HEK293 (cell line): ENCODE measurements around the gene STK10.

Experiments used
- CTCF ChIA-PET: fragments of 350-600 bp; formaldehyde crosslinking; extraction: SDS; loops from one replicate; lab custom pipeline; 2021; ENCODE audit warnings: antibody characterized with exemption; lab: Yijun Ruan, JAX
- POLR2A ChIA-PET: fragments of 300-600 bp; formaldehyde crosslinking; extraction: SDS; loops from one replicate; lab custom pipeline; 2020; ENCODE audit warnings: antibody characterized with exemption, inconsistent platforms; lab: Yijun Ruan, JAX
- H3K27ac ChIP-seq: fragments of 200-500 bp; sonication (Bioruptor generic); 2 replicates; pipeline ENCODE4 v1.5.1; 2014; ENCODE audit warnings: low read depth, low read length, control low read depth, inconsistent platforms; ENCODE audit errors: extremely low read depth
- H3K36me3 ChIP-seq, 2 experiments: fragments of 200-500 bp in 1 of 2; sonication (Bioruptor generic) in 1 of 2; 1 replicate in 1 of 2; 2 replicates in 1 of 2; pipeline ENCODE4 v1.5.1; 2014 to 2017; ENCODE audit warnings: inconsistent platforms in 2 of 2, low read length in 2 of 2; ENCODE audit not compliant: control insufficient read depth in 2 of 2, insufficient read depth in 1 of 2
- H3K4me1 ChIP-seq: fragments of 200-500 bp; sonication (Bioruptor generic); 2 replicates; pipeline ENCODE4 v1.5.1; 2014; ENCODE audit warnings: mild to moderate bottlenecking, low read length, inconsistent platforms; ENCODE audit not compliant: control insufficient read depth, insufficient read depth
- H3K4me3 ChIP-seq: 2 replicates; pipeline ENCODE4 v1.5.1; 2011; ENCODE audit warnings: low read depth, mild to moderate bottlenecking, control low read depth, low read length, moderate library complexity
- H3K9me3 ChIP-seq: fragments of 200-500 bp; sonication (Bioruptor generic); 2 replicates; pipeline ENCODE4 v1.5.1; 2014; ENCODE audit warnings: low read depth, low read length, inconsistent platforms; ENCODE audit not compliant: control insufficient read depth, insufficient read depth
- EGR2 ChIP-seq: fragments of 450-650 bp; formaldehyde crosslinking; IDR thresholded peaks from 2 replicates; pipeline ENCODE4 v1.5.1; 2016; ENCODE audit warnings: low read depth, missing biosample characterization, missing genetic modification characterization
- GFI1B ChIP-seq: fragments of 450-650 bp; formaldehyde crosslinking; IDR thresholded peaks from 2 replicates; pipeline ENCODE4 v1.5.1; 2016; ENCODE audit warnings: missing biosample characterization, missing genetic modification characterization
- GLI2 ChIP-seq: fragments of 450-650 bp; formaldehyde crosslinking; IDR thresholded peaks from 2 replicates; pipeline ENCODE4; 2017; ENCODE audit warnings: missing biosample characterization, missing genetic modification characterization, low read depth, borderline replicate concordance
- GLIS1 ChIP-seq: fragments of 450-650 bp; formaldehyde crosslinking; IDR thresholded peaks from 2 replicates; pipeline ENCODE4 v1.5.1; 2016; ENCODE audit warnings: missing biosample characterization, missing genetic modification characterization
- KLF7 ChIP-seq: fragments of 450-650 bp; formaldehyde crosslinking; IDR thresholded peaks from 2 replicates; pipeline ENCODE4 v1.5.1; 2016; ENCODE audit warnings: missing biosample characterization, missing genetic modification characterization, borderline replicate concordance
- SETDB1 ChIP-seq: IDR thresholded peaks from one replicate; pipeline ENCODE4 v1.6.1; 2017; ENCODE audit warnings: mild to moderate bottlenecking, low read length, moderate library complexity, mixed read lengths; ENCODE audit not compliant: insufficient read length
- ZFP37 ChIP-seq: fragments of 450-650 bp; formaldehyde crosslinking; IDR thresholded peaks from 2 replicates; pipeline ENCODE4 v1.5.1; 2016; ENCODE audit warnings: missing biosample characterization, missing genetic modification characterization
- ZIC2 ChIP-seq: fragments of 450-650 bp; formaldehyde crosslinking; IDR thresholded peaks from 2 replicates; pipeline ENCODE4 v1.5.1; 2016; ENCODE audit warnings: missing biosample characterization, missing genetic modification characterization
- ZNF132 ChIP-seq: fragments of 450-650 bp; formaldehyde crosslinking; IDR thresholded peaks from 2 replicates; pipeline ENCODE4 v1.5.1; 2017; ENCODE audit warnings: missing biosample characterization, missing genetic modification characterization, borderline replicate concordance
- ZNF23 ChIP-seq: fragments of 450-650 bp; formaldehyde crosslinking; IDR thresholded peaks from 2 replicates; pipeline ENCODE4 v1.5.1; 2016; ENCODE audit warnings: missing biosample characterization, missing genetic modification characterization, borderline replicate concordance
- ZNF350 ChIP-seq: fragments of 450-650 bp; formaldehyde crosslinking; IDR thresholded peaks from 2 replicates; pipeline ENCODE4 v1.5.0; 2017; ENCODE audit warnings: missing biosample characterization, mild to moderate bottlenecking, missing genetic modification characterization
- ZNF354C ChIP-seq: fragments of 450-650 bp; formaldehyde crosslinking; IDR thresholded peaks from 2 replicates; pipeline ENCODE4 v1.5.1; 2016; ENCODE audit warnings: missing biosample characterization, missing genetic modification characterization, low read depth, borderline replicate concordance
- ZNF404 ChIP-seq: fragments of 450-650 bp; formaldehyde crosslinking; IDR thresholded peaks from 2 replicates; pipeline ENCODE4 v1.5.1; 2017; ENCODE audit warnings: missing biosample characterization, missing genetic modification characterization
- ZNF555 ChIP-seq: fragments of 450-650 bp; formaldehyde crosslinking; conservative IDR thresholded peaks from 2 replicates; pipeline ENCODE4 v1.5.1; 2017; ENCODE audit warnings: missing biosample characterization, mild to moderate bottlenecking, missing genetic modification characterization, inconsistent platforms
- ZNF600 ChIP-seq: fragments of 450-650 bp; formaldehyde crosslinking; IDR thresholded peaks from 2 replicates; pipeline ENCODE4 v1.5.1; 2016; ENCODE audit warnings: missing biosample characterization, missing genetic modification characterization
- ZNF621 ChIP-seq: fragments of 450-650 bp; formaldehyde crosslinking; IDR thresholded peaks from 2 replicates; pipeline ENCODE4 v1.5.1; 2017; ENCODE audit warnings: missing biosample characterization, missing genetic modification characterization
- ZNF624 ChIP-seq: fragments of 450-650 bp; formaldehyde crosslinking; IDR thresholded peaks from 2 replicates; pipeline ENCODE4 v1.5.1; 2017; ENCODE audit warnings: missing biosample characterization, missing genetic modification characterization
- ZNF629 ChIP-seq: fragments of 450-650 bp; formaldehyde crosslinking; IDR thresholded peaks from 2 replicates; pipeline ENCODE4 v1.5.1; 2017; ENCODE audit warnings: missing biosample characterization, missing genetic modification characterization
- ZXDB ChIP-seq: fragments of 450-650 bp; formaldehyde crosslinking; IDR thresholded peaks from 2 replicates; pipeline ENCODE4 v1.5.1; 2016; ENCODE audit warnings: missing biosample characterization, missing genetic modification characterization
- TF ChIP-seq, protein P1 (sequence below): fragments of 450-650 bp; formaldehyde crosslinking; IDR thresholded peaks from 2 replicates; pipeline ENCODE4 v1.5.1; 2016; ENCODE audit warnings: missing biosample characterization, missing genetic modification characterization
- TF ChIP-seq, protein P2 (sequence below): fragments of 450-650 bp; formaldehyde crosslinking; IDR thresholded peaks from 2 replicates; pipeline ENCODE4 v1.5.1; 2016; ENCODE audit warnings: missing biosample characterization, missing genetic modification characterization

STK10 gene

DNA sequence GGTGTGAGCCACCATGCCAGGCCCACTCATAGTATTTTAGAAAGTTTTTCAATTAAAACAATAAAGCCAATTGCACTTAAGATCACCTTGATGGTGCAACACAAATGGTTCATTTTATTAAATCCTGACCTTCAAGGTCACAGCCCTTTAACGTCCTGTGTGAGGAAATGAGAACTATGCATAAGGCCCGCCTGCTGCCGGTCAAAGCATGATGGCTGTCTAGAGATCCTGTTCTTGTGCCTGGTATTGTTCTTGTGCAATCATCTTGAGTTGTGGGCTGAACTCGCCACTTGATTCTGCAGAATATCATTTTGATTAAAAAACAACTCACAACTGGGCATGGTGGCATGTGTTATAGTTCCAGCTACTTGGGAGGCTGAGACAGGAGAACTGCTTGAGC is 137.9 kb downstream of the STK10 start:
- H3K9me3 ChIP-seq, result no peaks in the 10 kb centered on the region
- ChIA-PET CTCF (no interaction called here), POLR2A (no interaction called here)
- no peaks in the 10 kb centered on the region for H3K4me1 ChIP-seq
- TF ChIP-seq ZNF23 (tag by site-specific recombination) (no peak), ZNF555 (no peak), SETDB1 (no peak), ZNF350 (tag by site-specific recombination) (no peak), ZNF621 (tag by site-specific recombination) (no peak), KLF7 (tag by site-specific recombination) (no peak), GLI2 (tag by site-specific recombination) (no peak), GFI1B (tag by site-specific recombination) (no peak), ZNF354C (tag by site-specific recombination) (no peak), ZXDB (tag by site-specific recombination) (no peak), EGR2 (no peak), GLIS1 (tag by site-specific recombination) (no peak), ZNF600 (tag by site-specific recombination) (no peak), ZNF629 (tag by site-specific recombination) (no peak)
- TF ChIP-seq, protein P1, sequence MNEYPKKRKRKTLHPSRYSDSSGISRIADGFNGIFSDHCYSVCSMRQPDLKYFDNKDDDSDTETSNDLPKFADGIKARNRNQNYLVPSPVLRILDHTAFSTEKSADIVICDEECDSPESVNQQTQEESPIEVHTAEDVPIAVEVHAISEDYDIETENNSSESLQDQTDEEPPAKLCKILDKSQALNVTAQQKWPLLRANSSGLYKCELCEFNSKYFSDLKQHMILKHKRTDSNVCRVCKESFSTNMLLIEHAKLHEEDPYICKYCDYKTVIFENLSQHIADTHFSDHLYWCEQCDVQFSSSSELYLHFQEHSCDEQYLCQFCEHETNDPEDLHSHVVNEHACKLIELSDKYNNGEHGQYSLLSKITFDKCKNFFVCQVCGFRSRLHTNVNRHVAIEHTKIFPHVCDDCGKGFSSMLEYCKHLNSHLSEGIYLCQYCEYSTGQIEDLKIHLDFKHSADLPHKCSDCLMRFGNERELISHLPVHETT, result no peak
- H3K4me3 ChIP-seq, result no peak overlapping the region
- H3K36me3 ChIP-seq, result peaks cover 0 to 17% of the 10 kb centered on the region in 2 experiments; a peak in 2 of 3 replicates
- no peak overlapping the region for H3K27ac ChIP-seq

DNA sequence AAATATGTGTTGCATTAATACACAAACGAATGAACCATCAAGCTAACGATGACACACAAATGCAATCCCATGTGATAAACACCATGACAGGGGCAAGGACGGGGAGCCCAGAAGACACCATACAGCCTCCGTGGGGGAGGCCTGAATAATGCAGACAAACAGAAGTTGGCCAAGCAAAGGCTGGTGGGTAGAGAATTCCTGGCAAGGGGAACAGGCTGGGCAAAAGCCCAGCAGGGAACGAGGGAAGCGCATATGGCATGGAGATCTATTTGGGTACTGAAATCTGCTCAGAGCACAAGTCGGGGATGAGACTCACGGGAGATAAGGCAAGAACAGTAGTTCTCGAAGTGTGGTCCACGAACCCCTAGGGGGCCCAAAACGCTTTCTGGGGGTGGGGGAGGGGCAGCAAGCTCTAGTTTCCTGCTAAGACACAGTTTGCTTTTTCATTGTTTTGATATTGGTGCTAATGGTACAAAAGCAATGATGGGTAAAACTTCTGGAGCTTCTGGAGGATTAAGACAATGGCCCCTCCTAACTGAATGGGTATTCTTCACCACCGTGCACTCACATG is 138.7 kb downstream of the STK10 start:
- H3K9me3 ChIP-seq, result no peaks in the 10 kb centered on the region
- POLR2A ChIA-PET, result no interaction called here
- H3K36me3 ChIP-seq, result peaks cover 0 to 17% of the 10 kb centered on the region in 2 experiments; a peak in 2 of 3 replicates
- H3K4me1 ChIP-seq, result no peaks in the 10 kb centered on the region
- CTCF ChIA-PET, result no interaction called here
- TF ChIP-seq ZNF404 (tag by site-specific recombination) (no peak), ZFP37 (no peak), ZNF132 (no peak)
- TF ChIP-seq, protein P2, sequence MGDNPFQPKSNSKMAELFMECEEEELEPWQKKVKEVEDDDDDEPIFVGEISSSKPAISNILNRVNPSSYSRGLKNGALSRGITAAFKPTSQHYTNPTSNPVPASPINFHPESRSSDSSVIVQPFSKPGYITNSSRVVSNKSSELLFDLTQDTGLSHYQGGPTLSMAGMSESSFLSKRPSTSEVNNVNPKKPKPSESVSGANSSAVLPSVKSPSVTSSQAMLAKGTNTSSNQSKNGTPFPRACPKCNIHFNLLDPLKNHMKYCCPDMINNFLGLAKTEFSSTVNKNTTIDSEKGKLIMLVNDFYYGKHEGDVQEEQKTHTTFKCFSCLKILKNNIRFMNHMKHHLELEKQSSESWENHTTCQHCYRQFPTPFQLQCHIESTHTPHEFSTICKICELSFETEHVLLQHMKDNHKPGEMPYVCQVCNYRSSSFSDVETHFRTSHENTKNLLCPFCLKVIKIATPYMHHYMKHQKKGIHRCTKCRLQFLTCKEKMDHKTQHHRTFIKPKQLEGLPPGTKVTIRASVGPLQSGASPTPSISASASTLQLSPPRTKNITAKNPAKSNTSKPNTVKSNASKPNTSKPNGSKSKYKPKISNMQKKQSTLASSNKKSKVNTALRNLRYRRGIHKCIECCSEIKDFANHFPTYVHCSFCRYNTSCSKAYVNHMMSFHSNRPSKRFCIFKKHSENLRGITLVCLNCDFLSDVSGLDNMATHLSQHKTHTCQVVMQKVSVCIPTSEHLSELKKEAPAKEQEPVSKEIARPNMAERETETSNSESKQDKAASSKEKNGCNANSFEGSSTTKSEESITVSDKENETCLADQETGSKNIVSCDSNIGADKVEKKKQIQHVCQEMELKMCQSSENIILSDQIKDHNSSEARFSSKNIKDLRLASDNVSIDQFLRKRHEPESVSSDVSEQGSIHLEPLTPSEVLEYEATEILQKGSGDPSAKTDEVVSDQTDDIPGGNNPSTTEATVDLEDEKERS (tag by site-specific recombination), result no peak
- no peak overlapping the region for H3K27ac ChIP-seq
- no peak overlapping the region for H3K4me3 ChIP-seq

DNA sequence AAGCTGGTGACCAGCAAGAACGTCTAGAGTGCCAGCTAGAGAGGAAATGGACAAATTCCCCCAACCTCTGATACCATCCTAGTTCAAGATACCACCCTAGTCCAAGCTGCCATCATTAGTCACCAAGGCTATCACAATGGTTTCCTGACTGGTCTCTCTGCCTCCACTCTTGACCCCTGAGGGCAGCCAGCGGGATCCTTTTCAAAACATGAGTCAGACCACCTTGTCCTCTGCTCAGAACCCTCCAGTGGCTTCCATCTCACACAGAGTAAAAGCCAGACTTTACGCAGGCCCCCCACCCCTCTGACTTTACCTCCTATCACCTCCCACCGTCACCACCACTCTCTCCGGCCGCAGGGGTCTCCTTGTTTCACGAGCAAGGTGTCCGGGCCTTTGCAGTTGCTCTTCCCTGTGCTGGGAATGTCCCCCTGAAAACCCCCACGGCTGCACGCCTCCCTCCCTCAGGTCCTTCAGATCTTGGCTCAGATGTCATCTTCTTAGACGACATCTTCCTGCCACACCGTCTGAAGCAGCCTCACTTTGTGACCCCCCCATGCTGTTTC is 139.4 kb downstream of the STK10 start:
- Histone ChIP-seq H3K4me3 (no peak overlapping the region), H3K27ac (no peak overlapping the region), H3K4me1 (no peaks in the 10 kb centered on the region), H3K36me3 (peaks cover 0 to 17% of the 10 kb centered on the region in 2 experiments; a peak in 2 of 3 replicates), H3K9me3 (no peaks in the 10 kb centered on the region)
- ChIA-PET POLR2A (no interaction called here), CTCF (interaction anchor here (1.5 kb wide), 1 partner anchor 10 kb away, joined by 10 read pairs; no protein-coding TSS in a partner anchor)
- TF ChIP-seq ZIC2 (tag by site-specific recombination) (peak; percentile 49; the same call in 1 of the 2 replicates), ZNF624 (tag by site-specific recombination) (no peak)
